Keratinocyte (primary cell): ENCODE results near the gene STK16. TPM values are rescaled to one million over a fixed set of nuclear protein-coding genes. Genes with fewer than 3 reads are reported as not detected.

ENCODE experiments used
- DNase-seq: peaks from one replicate; pipeline ENCODE4 v3.0.0-alpha.2; 2011; ENCODE audit warnings: low read depth, missing footprints, low spot score
- FAIRE-seq: peaks from 2 replicates; lab custom pipeline; 2011; peaks lifted over from hg19 to GRCh38; lab: Jason Lieb, UNC
- H2AFZ ChIP-seq: 2 replicates; pipeline ENCODE4 v1.6.0; 2012; ENCODE audit warnings: low read length, control low read depth, inconsistent platforms; ENCODE audit not compliant: control insufficient read depth
- H3K27ac ChIP-seq: 2 replicates; pipeline ENCODE4 v1.5.1; 2011; ENCODE audit warnings: low read length; ENCODE audit not compliant: control insufficient read depth, insufficient read depth
- H3K27me3 ChIP-seq: 3 replicates; pipeline ENCODE4 v1.6.0; 2011; ENCODE audit warnings: low read length; ENCODE audit not compliant: control insufficient read depth, insufficient read depth; ENCODE audit errors: extremely low read depth
- H3K36me3 ChIP-seq, 2 experiments: 2 replicates in 1 of 2; 3 replicates in 1 of 2; pipeline ENCODE4 v1.5.1; 2011; ENCODE audit warnings: low read length in 2 of 2, mild to moderate bottlenecking in 1 of 2; ENCODE audit not compliant: control insufficient read depth in 2 of 2, insufficient read depth in 2 of 2; ENCODE audit errors: extremely low read depth in 1 of 2
- H3K4me1 ChIP-seq: 3 replicates; pipeline ENCODE4 v1.5.1; 2011; ENCODE audit warnings: low read length; ENCODE audit not compliant: control insufficient read depth, insufficient read depth; ENCODE audit errors: extremely low read depth
- H3K4me2 ChIP-seq: 3 replicates; pipeline ENCODE4 v1.6.0; 2011; ENCODE audit warnings: low read depth, low read length; ENCODE audit not compliant: control insufficient read depth, insufficient read depth; ENCODE audit errors: extremely low read depth
- H3K4me3 ChIP-seq, 3 experiments: fragments of 200-600 bp in 1 of 3; sonication (generic) in 1 of 3; 2 replicates in 2 of 3; 3 replicates in 1 of 3; pipeline ENCODE4 v1.5.1; 2011 to 2016; ENCODE audit warnings: low read length in 3 of 3, mild to moderate bottlenecking in 3 of 3, control low read depth in 2 of 3, inconsistent platforms in 1 of 3, low read depth in 1 of 3, mixed read lengths in 1 of 3, mixed run types in 1 of 3, moderate library complexity in 1 of 3; ENCODE audit not compliant: control insufficient read depth in 2 of 3, insufficient read depth in 2 of 3; ENCODE audit errors: extremely low read depth in 1 of 3
- H3K79me2 ChIP-seq: 2 replicates; pipeline ENCODE4 v1.6.0; 2012; ENCODE audit warnings: low read length; ENCODE audit not compliant: control insufficient read depth, insufficient read depth
- H3K9ac ChIP-seq: 3 replicates; pipeline ENCODE4 v1.6.0; 2011; ENCODE audit warnings: low read length; ENCODE audit not compliant: control insufficient read depth, insufficient read depth; ENCODE audit errors: extremely low read depth
- H3K9me1 ChIP-seq: 3 replicates; pipeline ENCODE4 v1.6.0; 2011; ENCODE audit warnings: low read length; ENCODE audit not compliant: control insufficient read depth, insufficient read depth; ENCODE audit errors: extremely low read depth
- H3K9me3 ChIP-seq: 2 replicates; pipeline ENCODE4 v1.5.1; 2012; ENCODE audit warnings: low read depth, low read length; ENCODE audit not compliant: control insufficient read depth
- H4K20me1 ChIP-seq: 3 replicates; pipeline ENCODE4 v1.6.0; 2011; ENCODE audit warnings: low read length; ENCODE audit not compliant: control insufficient read depth, insufficient read depth; ENCODE audit errors: extremely low read depth
- EZH2 ChIP-seq: IDR thresholded peaks from one replicate; pipeline ENCODE4 v1.6.1; 2012; ENCODE audit warnings: inconsistent platforms, mild to moderate bottlenecking, low read length, moderate library complexity
- dilution Hi-C: fragments of 300-500 bp; cut with MboI; formaldehyde crosslinking; loops from one replicate; pipeline ENCODE4 v1.7.0; 2020; ENCODE audit warnings: low sequenced_read_pairs; ENCODE audit not compliant: extremely low pct_ligation_motif_present
- polyA plus RNA-seq, 5 experiments: library from polyadenylated mRNA; depleted of rRNA in 3 of 5; stranded (reverse) in 3 of 5; stranded (forward) in 1 of 5; unstranded in 1 of 5; fragments of >200 nt; gene quantifications; 1 replicate in 1 of 5; 2 replicates in 3 of 5; 3 replicates in 1 of 5; pipeline versions ENCODE4 v1.2.1 to v1.2.3, GENCODE V29; 2011 to 2012; ENCODE audit warnings: missing spikeins in 2 of 5, low read depth in 1 of 5, low replicate concordance in 1 of 5
- TF ChIP-seq, protein P1 (sequence below), 3 experiments: IDR thresholded peaks in 1 of 3; conservative IDR thresholded peaks in 1 of 3; optimal IDR thresholded peaks in 1 of 3; 2 replicates in 2 of 3; 3 replicates in 1 of 3; pipeline versions ENCODE3 to v1.5.1; 2011; ENCODE audit warnings: low read length in 3 of 3, mild to moderate bottlenecking in 3 of 3, moderate library complexity in 2 of 3, control low read depth in 1 of 3, inconsistent platforms in 1 of 3; ENCODE audit not compliant: insufficient read depth in 2 of 3; ENCODE audit errors: extremely low read depth in 1 of 3

Gene STK16
- polyA plus RNA-seq, 1 donor (not counting 4 experiments of a cell fraction or from before 2014, with no cell fraction given): 35.8 TPM

DNA sequence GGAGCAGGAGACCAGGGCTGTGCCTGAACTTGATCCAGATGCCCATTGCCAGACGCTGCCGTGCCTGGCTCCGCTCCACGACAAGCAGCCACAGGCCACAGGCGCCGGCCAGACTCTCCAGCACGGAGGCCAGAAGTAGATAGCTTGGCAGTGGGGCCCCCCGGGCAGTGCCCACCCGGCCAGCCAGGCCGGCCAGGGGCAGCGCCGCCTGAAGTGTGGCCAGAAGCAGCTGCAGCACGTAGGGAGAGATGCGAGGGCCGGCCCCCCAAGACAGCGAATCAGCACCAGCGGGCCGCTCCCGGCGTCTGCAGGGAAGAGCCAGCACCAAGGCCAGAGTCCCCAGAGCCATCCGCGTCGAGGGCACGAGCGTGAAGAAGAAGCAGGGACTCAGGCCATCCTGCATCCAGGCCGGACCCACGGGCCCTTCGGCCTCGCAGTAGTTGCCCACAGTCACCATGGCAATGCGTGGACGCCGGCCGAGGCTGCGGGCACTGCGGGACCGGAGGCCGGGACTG is 27.0 kb upstream of the STK16 start:
- H3K9ac ChIP-seq: peak overlapping the region; percentile 59
- peaks cover 18% of the 10 kb centered on the region for H3K4me1 ChIP-seq
- FAIRE-seq: no peak
- no peak for DNase-seq
- H4K20me1 ChIP-seq: no peaks in the 10 kb centered on the region
- H3K9me3 ChIP-seq: no peaks in the 10 kb centered on the region
- no peaks in the 10 kb centered on the region for H3K79me2 ChIP-seq
- dilution Hi-C loops: no loop called here
- no peaks in the 10 kb centered on the region for H3K27me3 ChIP-seq
- TF ChIP-seq, protein P1, sequence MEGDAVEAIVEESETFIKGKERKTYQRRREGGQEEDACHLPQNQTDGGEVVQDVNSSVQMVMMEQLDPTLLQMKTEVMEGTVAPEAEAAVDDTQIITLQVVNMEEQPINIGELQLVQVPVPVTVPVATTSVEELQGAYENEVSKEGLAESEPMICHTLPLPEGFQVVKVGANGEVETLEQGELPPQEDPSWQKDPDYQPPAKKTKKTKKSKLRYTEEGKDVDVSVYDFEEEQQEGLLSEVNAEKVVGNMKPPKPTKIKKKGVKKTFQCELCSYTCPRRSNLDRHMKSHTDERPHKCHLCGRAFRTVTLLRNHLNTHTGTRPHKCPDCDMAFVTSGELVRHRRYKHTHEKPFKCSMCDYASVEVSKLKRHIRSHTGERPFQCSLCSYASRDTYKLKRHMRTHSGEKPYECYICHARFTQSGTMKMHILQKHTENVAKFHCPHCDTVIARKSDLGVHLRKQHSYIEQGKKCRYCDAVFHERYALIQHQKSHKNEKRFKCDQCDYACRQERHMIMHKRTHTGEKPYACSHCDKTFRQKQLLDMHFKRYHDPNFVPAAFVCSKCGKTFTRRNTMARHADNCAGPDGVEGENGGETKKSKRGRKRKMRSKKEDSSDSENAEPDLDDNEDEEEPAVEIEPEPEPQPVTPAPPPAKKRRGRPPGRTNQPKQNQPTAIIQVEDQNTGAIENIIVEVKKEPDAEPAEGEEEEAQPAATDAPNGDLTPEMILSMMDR (optimal IDR thresholded peaks at IDR 0.05 in 1 of 3, IDR thresholded peaks at IDR 0.05 in 1 of 3, conservative IDR thresholded peaks at IDR 0.05 in 1 of 3; ENCODE audit: extremely low read depth in 1 of 3, insufficient read depth in 2 of 3, low read length in 3 of 3): no peak
- no peak for TF ChIP-seq EZH2
- H3K4me2 ChIP-seq: peak overlapping the region; percentile 81
- peak overlapping the region; percentile 26 for H2AFZ ChIP-seq
- H3K9me1 ChIP-seq: no peaks in the 10 kb centered on the region
- peak overlapping the region; percentile 54 for H3K27ac ChIP-seq
- peaks cover 19 to 36% of the 10 kb centered on the region in 2 experiments for H3K36me3 ChIP-seq
- H3K4me3 ChIP-seq: peak overlapping the region; percentile 25 to 69 (median 55)

DNA sequence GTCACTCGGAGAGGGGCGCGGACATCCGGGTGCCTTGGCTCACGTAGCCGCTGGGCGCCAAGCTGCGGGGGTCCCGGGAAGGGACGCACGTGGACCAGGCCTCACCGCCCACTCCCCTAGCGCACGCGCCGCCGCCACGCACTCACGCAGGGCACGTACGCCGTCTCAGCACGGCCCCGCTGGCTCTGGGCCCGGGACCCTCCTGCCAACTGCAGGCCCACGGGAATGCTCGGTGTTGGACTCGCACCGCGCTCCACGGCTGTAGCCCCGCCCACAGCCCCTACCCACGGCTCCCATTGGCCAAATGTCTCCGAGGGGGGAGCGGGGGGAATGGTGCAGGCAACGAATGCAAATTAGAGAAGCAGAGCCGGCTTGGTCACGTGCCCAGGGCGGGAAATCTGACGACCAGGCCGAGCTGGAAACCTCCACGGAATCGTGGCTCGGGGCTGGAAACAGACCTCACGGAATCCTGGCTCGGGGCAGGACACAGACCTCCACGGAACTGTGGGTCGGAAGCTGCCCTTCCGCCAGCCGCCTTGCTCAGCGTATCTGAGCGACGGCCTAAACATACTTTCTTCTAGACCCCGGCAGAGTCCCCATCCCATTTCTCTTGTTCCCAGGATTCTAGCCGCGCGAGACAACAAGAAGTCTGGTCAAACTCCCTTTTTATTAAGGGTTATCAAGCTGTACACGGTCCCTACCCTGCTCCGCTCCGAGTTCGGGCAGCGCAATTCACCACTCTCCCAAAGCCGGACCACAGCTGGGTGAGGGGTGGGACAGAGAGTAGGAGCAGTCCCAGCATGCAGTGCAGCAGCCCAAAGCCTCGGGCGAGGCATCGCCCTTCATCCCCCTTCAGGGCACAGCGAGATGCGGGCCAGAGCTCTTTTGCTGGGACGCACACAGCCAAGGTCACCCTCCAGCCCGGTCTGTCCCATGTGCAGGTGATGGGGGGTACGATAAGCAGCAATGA is 26.3 kb upstream of the STK16 start, which contains the start of gene ABCB6:
ABCB6 (minus strand) TSS at position 227 of the 970 bp plus-strand sequence. CDS start 285 bp downstream, outside the sequence.
- FAIRE-seq (no peak), DNase-seq (no peak)
- H3K79me2 ChIP-seq: no peaks in the 10 kb centered on the region
- H3K9ac ChIP-seq: peak within 1 kb of the TSS; percentile 59
- peak within 1 kb of the TSS; percentile 81 for H3K4me2 ChIP-seq
- TF ChIP-seq EZH2: no peak
- TF ChIP-seq, protein P1 (optimal IDR thresholded peaks at IDR 0.05 in 1 of 3, IDR thresholded peaks at IDR 0.05 in 1 of 3, conservative IDR thresholded peaks at IDR 0.05 in 1 of 3; ENCODE audit: extremely low read depth in 1 of 3, insufficient read depth in 2 of 3, low read length in 3 of 3): no peak
- H3K9me1 ChIP-seq: no peaks in the 10 kb centered on the region
- dilution Hi-C loops: no loop called here
- H3K27me3 ChIP-seq: no peaks in the 10 kb centered on the region
- H3K36me3 ChIP-seq: peaks cover 21 to 40% of the 10 kb centered on the region in 2 experiments
- H4K20me1 ChIP-seq: no peaks in the 10 kb centered on the region
- H3K9me3 ChIP-seq: no peaks in the 10 kb centered on the region
- H3K27ac ChIP-seq: peak within 1 kb of the TSS; percentile 54
- peak within 1 kb of the TSS; percentile 25 to 69 (median 55) for H3K4me3 ChIP-seq
- H3K4me1 ChIP-seq: peaks cover 18% of the 10 kb centered on the region
- H2AFZ ChIP-seq: peak within 1 kb of the TSS; percentile 26
